ENCODE measurements around the gene TEKT1.
"Not testable (repeated sequence)": the region's sequence is repeated elsewhere in the genome, so short reads cannot be mapped to it uniquely, and the experiment has no call there.

TEKT1 gene

DNA sequence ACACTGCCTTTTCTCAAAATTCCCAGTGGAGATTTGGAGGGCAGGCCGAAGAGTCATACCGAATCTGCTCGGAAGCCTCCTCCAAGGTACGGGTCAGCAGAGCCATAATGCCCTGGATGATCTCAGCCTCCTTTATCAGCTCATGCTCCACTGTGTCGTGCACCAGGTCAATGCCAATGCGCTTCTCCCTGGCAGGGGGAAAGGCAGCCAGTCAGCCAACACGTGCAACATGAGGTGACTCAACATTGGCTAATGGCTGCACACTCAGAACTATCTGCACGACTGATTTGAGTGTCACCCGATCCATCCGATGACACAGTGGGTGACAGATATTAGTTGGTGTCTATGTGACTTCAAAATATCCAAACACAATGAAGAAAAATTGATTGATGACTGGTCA lies 15.8 kb downstream of the TEKT1 start:
- DNase-seq (ENCODE audit: low spot score) = no peak

DNA sequence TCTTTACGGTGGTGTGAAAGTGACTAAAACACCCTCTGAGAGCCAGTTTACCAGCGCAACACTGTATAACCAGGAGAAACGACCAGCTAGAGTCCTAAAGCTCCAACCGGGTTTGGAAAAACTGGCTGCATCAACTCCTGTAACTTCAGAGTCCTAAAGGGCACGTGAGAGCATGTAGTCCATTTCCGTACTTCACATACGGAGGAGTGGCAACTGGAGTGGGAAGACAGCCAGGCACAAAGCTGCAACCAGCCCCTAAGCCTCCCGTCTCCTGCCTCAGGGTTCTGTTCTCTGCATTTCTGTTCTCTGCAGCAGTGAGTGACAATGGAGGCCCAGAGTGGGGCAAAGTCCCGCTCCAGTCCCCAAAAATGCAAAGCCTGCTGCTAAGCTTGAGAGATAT lies 19.2 kb downstream of the TEKT1 start:
- no peak for DNase-seq (ENCODE audit: low spot score)

DNA sequence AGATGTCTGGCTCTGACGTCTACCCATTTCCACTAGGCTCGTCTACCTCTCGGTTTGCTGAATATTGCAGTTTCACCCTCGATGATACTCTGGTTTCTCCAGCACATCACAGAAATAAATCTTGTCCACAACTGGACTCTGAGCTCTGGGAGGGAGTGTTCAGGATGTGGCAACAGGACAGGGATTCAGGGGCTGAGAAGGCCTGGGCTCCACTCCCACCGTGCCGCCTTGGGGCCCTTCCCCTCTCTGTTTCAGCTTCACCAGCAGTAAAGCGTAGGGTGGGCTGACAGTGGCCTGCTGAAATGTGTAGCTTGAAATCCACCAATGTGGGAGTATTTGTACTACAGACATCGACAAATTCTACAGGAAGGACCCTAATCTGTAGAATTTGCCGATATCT lies 20.0 kb downstream of the TEKT1 start:
- DNase-seq (ENCODE audit: low spot score) = no peak

DNA sequence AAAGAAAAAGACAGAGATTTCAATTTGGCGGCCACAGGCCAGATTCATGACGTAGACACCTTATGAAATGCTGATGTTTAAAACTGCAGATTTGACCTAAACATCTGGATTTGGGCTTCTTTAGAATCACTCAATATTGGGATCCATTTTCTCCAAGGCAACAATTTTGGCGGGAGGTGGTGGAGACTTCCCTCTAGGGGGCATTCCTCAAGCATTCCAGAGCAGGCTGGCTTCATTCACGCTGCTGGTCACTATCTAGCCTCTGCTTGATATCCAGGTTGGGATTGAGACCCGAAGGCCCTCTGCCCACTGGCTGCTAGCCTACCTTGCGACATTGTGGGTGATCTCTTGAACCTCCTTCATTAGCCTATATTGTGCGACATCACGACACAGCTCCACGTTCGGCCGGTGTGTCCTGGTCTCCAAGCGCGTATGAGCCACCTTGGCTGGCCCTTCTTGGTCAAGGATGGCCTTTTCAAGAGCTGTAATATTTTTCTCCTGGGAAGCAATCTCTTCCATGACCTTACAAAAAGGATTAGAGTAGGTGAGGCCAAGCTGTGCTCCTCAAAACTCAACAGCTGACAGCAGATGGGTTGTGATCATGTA lies 31.0 kb downstream of the TEKT1 start:
- DNase-seq (ENCODE audit: low spot score) = no peak

DNA sequence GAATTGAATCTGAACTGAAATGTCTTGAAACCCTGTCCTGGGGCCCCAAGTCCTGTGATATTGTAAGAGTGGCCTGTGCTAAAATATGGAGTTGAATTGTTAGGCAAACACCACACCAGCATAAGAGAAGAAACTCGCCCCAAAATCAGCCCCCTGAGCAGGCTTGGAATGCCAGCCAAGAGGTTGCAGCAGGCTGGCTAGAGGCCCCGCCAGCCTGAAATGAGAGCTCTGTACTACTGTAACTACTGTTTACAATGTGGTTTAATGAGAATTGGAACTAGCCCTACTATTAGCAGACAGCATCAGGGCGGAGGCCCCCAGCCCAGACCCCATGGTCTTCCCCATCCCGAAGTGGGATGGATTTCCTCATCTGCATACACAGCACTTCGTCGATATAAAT lies 31.8 kb downstream of the TEKT1 start:
- DNase-seq (ENCODE audit: low spot score) = no peak

DNA sequence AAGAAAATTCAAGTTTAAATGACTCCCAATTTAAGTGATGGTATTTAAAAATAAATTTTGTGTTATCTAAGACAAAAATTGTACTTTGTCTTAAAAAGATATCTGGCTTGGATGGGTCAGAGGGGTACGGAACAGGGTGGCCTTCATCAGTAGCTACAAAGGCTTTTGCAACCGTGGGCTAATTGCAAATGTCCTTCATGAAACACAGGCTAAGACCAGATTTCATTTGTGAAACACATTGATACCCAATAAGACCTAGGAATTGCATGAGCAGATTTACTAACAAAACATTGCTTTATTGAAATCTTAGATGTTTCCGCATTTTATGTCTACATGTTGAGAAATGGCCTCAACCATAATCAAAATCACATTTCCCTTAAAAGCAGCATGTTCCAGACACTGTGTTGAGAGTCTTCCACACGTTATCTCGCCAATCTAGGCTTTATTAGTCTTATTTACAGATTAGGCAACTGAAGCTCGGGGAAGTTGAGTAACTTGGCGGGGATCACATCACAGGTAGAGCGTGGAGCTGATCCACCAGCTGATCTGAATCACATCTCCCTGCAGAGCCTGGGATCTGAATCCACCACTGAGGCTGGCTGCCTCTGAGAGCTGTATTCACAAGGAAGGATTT lies 33.7 kb downstream of the TEKT1 start:
- DNase-seq (ENCODE audit: low spot score) = no peak

DNA sequence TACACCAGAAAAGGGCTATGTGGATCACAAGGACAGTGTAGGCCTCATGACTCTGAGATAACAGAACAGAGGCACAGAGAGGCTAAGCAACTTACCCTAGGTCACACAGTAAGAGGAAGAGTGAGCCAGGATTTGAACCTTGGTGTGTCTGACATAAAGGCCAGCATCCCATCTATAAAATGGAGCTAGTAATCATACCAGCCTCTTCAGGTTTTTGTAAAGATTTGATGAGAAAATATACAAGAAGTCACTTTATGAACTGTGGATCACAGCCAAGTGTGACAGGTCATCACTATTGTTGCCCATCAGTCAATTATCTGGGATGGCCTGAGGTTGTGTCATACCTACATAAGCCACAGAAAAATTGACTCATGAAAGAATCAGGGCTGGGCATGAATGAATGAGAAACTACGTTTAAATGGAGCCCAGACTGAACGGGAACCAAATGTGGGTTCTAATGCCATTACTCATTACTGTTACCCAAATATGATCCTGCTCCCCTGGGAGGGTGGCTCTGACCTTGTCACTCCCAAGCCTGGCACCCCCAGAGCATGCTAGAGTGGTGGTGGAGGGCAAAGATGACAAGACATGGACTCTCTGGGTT lies 34.5 kb downstream of the TEKT1 start:
- no peak for DNase-seq (ENCODE audit: low spot score)

DNA sequence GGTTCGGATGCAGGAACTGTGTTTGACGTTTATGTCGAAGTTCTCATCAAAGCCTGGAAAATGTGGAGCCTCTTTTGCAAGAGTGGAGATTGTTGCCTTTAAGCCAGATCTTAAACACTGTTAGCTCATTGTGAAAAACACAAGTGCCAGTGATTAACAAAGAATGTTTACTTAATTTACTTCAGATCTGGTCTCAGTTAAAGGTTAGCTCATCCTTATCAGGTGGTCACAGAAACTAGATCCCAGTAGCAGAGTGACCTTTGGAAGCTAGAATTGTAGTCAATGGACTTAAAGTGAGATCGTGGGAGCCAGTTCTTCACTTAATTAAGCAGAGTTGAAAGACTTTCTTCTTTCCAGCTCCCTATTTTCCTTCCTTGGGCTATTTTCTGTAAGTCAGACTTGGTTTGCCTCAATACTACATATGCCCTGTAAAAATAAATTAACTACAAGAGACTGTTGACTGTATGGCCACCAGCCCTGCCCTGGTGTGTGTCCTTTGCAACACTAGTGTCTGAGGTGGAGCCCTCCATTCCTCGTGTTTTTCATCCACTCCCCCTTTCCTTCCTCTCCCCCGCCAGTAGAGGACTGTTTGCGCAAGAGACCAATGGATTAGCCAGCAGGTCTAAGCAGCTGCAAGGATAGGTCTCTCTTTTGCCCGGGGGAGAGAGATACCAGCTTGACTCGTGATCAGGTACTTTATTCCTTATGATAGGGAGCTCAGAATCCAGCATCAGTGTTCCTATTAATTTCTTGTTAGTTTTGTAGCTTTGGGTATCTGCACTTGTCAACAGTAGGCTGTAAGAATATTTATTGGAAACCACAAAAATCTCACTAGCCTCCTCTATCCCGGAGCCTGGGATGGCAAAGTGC lies 35.3 kb downstream of the TEKT1 start:
- DNase-seq (ENCODE audit: low spot score) = no peak

DNA sequence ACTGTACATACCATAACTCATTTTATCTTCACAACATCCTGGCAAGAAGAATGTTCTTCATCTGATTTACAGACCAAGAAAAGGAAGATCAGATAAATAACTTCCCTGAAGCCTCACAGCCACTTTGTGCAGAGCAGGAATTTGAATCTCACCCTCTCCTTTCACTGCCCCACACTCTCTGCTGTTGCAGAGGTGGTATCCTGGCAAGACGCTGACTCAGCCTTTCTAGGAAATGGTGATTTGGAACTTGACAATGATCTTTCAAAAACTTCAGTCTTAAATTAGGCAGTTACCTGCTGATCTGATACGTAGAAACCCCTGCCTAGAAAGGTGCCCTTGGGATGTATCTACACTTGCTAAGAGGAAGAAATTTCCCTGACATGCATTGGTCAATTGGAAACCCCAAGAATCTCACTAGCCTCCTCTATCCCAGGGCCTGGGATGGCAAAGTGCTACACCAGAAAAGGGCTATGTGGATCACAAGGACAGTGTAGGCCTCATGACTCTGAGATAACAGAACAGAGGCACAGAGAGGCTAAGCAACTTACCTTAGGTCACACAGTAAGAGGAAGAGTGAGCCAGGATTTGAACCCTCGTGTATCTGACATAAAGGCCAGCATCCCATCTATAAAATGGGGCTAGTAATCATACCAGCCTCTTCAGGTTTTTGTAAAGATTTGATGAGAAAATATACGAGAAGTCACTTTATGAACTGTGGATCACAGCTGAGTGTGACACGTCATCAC lies 37.6 kb downstream of the TEKT1 start:
- no peak for DNase-seq (ENCODE audit: low spot score)

DNA sequence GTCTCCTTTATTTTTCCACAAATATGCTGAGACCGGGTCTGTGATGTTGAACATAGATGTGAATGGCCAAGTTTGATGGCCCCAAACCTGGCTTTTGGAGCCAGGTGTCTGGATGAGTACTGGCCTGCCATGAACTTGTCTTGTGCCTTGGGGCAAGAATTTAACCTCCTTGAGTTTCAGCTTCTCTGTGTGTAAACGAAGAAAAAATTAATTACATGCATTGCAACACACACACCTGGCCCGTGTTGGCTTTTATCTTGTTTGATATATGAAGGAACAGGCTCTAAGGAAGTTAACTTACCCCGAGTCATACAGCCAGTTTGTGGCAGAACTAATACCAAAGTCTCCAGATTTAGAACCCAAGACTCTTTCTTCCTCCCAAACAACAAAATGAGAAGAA lies 42.4 kb downstream of the TEKT1 start:
- DNase-seq (ENCODE audit: low spot score) = no peak

DNA sequence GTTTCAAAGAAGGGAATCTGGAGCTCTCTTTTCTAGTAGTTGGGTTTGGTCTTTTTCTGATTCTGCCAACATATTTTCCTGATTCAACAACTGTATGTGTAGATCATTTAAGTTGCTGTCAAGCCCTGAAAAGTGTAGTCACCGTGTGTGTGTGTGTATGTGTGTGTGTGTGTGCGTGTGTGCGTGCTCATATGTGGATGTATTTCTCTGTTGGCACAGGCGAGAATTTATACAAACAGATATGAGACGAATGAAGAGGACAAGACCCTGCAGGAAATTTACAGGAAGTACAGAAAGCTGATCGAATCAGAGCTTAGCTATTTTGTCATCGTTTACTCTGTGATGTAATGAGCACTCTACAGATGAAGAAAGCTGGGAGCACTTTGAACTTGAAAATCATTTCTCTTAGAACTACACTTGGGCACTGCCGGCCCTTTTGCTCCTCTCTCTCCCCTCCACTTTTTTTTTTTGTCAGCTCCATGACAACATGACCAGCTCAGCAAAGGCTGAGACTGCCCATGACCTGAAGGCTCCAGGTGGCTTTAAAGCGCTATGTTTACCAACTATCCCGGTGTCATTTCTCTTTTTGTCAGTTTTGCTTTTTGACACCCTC lies 44.3 kb downstream of the TEKT1 start:
- DNase-seq (ENCODE audit: low spot score) = no peak

DNA sequence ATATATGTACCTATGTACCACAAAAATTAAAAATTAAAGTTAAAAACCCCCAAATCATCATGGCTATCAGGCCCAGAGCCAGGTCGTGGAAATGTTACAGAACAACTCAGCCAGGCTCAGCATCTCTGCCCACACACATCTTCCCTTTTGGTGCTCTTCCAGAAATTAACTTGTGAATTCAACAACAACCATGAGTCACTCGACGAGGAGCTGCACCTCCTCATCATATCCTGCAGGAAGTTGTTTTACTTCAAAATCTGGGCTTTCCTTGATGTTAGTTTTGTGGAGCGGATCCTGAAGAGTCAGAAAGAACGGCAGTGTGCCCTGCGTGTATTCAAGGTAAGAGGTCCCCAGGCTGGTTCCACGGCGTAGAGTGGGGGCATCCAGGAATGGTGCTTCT lies 44.9 kb downstream of the TEKT1 start:
- no peak for DNase-seq (ENCODE audit: low spot score)

DNA sequence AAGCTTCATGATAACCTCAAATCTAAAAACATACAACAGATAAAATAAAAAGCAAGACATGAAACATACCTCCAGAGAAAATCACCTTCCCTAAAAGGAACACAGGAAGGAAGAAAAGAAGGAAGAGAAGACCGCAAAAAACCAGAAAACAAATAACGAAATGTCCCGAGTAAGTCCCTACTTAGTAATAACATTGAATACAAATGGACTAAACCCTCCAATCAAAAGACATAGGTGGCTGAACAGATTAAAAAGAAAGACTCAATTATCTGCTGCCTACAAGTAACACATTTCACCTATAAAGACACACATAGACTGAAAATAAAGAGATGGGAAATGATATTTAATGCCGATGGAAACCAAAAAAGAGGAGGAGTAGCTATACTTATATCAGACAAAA lies 49.3 kb downstream of the TEKT1 start:
- no peak for DNase-seq (ENCODE audit: low spot score)

DNA sequence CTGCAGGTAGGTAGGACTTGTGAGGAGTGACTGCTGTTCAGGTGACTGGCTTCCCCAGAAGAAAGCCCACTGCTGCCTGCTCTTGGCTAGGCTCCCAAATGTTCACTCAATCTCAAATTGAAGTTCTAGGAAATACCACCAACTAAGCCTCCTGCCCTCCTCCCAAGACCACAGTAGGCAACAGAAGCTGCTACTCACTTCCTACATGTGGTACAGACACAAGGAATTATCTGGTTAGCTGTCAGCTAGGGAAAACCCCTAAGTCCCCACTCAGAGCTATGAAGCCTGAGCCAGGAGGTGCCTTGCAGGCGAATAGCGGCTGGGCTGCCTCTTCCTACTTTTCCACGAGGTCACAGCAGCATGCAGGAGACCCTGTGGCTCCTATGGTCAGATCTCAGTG lies 50.6 kb downstream of the TEKT1 start:
- no peak for DNase-seq (ENCODE audit: low spot score)

DNA sequence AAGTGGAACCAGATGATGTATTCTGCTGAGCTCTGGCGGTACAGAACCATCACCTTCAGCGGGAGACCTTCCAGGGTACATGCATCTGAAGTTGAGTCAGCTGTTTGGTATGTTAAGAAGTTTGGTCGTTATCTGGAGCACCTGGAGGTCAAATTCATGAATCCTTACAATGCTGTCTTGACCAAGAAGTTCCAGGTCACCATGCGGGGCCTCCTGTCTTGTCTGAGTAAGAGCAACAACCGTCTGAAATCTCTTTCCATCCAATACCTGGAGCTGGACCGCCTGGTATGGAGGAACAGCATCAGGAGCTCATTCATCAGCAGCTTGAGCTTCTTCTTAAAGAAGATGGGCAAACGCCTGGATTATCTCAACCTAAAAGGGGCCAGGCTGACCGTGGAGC lies 51.5 kb downstream of the TEKT1 start:
- DNase-seq (ENCODE audit: low spot score) = no peak

DNA sequence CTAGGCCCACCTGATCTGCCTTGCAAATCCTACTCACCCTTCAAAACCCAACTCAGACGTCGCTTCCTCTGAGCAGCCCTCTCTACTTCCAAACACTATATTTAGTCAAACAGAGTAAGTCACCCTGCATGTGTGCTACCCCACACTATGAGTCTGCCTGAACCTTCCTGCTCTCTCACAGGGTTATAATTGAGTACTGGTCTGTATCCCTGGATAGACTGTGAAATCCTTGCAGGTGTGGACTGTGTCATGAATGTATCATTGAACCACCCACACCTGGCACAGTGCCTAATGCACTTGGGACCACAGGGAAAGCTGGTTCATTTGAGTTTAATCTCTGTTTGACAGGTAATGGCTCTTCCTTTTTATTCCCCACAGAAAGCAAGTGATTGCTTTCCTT lies 52.1 kb downstream of the TEKT1 start:
- DNase-seq (ENCODE audit: low spot score) = no peak

DNA sequence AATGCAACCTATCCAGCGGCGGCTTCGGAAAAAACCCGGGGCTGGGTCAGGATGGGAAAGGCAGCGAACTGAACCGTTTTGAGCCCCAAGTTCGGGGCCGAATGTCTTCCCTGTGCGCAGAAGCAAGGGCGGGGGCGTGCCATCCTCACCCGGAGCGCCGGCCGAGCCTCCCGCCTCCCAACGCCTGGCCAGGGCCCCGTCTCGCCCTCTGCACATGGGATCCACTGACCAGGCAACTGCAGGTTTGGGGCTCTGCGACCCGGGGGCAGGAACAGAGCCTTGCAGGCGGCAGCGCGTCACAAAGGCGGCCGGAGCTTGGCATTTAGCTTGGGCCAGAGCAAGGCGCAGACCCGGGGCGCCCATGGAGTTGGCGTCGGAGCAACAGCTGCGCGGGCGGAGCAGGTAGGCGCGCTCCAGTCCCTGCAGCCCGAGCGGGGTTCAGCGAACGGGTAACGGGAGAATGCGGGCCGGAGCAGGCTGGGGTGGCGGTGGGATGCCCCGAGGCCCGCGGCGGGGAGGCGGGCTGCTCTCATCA lies 55.6 kb downstream of the TEKT1 start, which contains the start of gene FBXO39:
Gene FBXO39 (plus strand): TSS at position 345 of the 535 bp plus-strand sequence. CDS start 3,654 bp downstream, outside the sequence.
- DNase-seq (ENCODE audit: low spot score) = no peak

DNA sequence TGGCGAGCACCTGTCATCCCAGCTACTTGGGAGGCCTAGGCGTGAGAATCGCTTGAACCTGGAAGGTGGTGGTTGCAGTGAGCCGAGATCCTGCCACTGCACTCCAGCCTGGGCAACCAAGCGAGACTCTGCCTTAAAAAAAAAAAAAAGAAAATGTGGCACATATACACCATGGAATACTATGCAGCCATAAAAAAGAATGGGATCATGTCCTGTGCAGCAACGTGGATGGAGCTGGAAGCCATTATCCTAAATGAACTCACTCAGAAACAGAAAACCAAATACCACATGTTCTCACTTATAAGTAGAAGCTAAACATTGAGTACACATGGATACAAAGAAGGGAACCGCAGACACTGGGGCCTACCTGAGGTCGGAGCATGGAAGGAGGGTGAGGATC lies 56.6 kb downstream of the TEKT1 start:
- DNase-seq (ENCODE audit: low spot score) = not testable (repeated sequence)

DNA sequence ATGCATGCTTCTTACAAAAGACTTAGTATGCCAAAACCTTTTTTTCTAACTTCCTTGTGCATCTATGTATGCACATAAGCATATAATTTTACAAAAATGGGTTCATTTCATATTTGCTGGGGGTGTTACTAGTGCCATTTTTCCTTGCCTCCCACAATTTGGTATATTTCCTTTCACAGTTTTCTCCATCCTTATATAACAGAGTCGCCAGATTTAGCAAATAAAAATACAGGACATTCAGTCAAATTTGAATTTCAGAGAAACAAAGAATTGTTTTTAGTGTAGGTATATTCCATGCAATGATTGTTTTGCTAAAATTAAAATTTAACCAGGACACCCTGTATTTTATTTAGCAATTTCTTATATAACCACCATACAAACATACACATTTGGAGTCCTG lies 59.5 kb downstream of the TEKT1 start:
- no peak for DNase-seq (ENCODE audit: low spot score)

DNA sequence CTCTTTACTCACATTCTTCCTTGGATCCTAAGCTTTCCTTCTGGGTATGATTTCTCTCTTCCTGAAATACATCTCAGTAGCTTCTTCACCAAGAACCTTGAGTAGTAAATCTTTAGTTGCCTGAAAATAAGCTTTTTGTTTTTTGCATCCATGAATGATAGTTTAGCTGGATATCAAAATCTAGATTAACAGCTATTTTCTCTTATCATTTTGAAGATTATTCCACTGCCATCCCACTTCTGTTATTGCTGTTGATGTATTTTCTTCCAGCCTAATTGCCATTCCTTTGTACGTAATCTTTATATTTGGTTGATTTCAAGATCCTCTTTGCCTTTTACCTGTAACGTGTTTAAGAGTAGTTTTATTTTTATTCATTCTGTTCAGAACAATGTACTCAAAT lies 63.1 kb downstream of the TEKT1 start:
- DNase-seq (ENCODE audit: low spot score) = no peak

DNA sequence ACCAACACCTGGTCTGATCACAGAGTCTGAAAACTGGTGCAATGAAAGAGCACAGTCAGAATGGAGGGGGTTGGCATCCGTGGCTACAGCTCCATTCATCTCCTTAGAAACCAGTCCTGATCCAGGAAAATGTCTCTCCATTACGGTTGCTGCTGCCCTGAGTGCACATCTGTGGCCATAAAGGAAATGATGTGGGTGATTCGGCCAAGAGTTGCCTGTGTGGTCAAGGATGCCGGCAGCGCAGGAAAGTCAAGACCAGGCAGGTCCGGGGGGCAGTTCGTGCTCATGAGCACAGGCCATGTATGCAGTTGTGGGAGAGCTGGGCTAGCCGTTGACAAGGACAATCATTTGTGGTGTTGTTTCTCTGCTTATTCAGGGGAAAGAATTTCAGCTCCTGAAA lies 69.8 kb downstream of the TEKT1 start:
- DNase-seq (ENCODE audit: low spot score) = no peak

Measured in NAMALWA (cell line).